ENCODE data around the gene RPL36. TPM values are rescaled to one million over a fixed set of nuclear protein-coding genes. Genes with fewer than 3 reads are reported as not detected.

RPL36 gene
- total and polyA plus RNA-seq, 9 of the 15 experiments (the other 6 are each of a cell fraction or from before 2014, with no cell fraction given) = 350 to 3,412 (median 1,507) TPM

DNA sequence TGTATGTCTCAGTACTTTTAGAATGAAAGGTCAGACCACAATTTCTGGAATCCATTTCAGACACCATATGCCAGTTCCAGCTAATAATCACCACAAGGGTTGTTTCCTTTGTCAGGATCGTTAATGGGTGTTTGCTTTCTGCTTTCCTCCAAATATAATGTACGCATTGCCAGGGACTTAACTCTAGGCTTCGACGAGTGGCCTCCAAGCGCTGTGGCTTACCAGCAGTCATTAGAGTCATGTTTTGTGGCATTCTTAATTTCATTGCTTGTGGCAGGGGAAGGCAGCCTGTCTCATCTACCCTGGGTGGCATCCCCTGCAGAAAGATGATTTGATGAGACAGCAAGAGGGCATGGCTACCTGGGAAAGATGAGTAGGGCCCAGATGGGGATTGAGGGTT lies 44.7 kb upstream of the RPL36 start (continued):
- TF ChIP-seq, protein P1, sequence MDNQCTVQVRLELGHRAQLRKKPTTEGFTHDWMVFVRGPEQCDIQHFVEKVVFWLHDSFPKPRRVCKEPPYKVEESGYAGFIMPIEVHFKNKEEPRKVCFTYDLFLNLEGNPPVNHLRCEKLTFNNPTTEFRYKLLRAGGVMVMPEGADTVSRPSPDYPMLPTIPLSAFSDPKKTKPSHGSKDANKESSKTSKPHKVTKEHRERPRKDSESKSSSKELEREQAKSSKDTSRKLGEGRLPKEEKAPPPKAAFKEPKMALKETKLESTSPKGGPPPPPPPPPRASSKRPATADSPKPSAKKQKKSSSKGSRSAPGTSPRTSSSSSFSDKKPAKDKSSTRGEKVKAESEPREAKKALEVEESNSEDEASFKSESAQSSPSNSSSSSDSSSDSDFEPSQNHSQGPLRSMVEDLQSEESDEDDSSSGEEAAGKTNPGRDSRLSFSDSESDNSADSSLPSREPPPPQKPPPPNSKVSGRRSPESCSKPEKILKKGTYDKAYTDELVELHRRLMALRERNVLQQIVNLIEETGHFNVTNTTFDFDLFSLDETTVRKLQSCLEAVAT (IDR thresholded peaks at IDR 0.05) = no peak
- TF ChIP-seq ZNF431 (CRISPR knock-in tag; IDR thresholded peaks at IDR 0.05) (no peak), ETS2 (tag; IDR thresholded peaks at IDR 0.05; ENCODE audit: borderline replicate concordance, poor library complexity, severe bottlenecking) (no peak)
- TF ChIP-seq, protein P2, sequence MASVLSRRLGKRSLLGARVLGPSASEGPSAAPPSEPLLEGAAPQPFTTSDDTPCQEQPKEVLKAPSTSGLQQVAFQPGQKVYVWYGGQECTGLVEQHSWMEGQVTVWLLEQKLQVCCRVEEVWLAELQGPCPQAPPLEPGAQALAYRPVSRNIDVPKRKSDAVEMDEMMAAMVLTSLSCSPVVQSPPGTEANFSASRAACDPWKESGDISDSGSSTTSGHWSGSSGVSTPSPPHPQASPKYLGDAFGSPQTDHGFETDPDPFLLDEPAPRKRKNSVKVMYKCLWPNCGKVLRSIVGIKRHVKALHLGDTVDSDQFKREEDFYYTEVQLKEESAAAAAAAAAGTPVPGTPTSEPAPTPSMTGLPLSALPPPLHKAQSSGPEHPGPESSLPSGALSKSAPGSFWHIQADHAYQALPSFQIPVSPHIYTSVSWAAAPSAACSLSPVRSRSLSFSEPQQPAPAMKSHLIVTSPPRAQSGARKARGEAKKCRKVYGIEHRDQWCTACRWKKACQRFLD (CRISPR knock-in tag; IDR thresholded peaks at IDR 0.05) = no peak

DNA sequence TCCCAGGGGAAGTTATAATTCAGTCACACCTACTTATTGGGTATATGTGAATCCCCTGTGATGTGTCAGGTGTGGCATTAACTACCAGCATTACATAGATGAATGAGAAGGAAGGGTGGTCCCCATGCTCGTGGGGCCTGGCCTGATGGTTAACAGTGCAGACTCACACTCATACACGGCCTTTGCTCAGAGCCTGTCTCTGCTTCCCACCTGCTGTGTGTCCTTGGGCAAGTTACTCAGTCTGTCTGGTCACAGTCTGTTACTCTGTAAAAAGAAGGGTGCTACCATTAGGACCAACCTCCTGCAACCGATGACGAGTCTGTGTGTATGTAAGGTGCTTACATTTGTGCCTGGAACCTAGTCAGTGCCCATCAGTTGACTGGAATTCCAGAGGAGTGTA lies 43.4 kb upstream of the RPL36 start:
- no peaks in the 10 kb centered on the region for H3K27me3 ChIP-seq (ENCODE audit: control insufficient read depth in 2 of 2, insufficient read depth in 2 of 2, low read length in 2 of 2)
- no peak overlapping the region for H3K4me3 ChIP-seq
- no peak overlapping the region for H2AFZ ChIP-seq (ENCODE audit: low read depth, low read length)
- H3K9me3 ChIP-seq (replicated peaks; ENCODE audit: control insufficient read depth, insufficient read depth, low read depth, low read length) = no peaks in the 10 kb centered on the region
- no TSS peak for BruUV-seq (replicated peaks)
- ChIA-PET POLR2A (interaction anchor here (0.7 kb wide), 1 partner anchor 517 kb away, joined by 3 read pairs; no protein-coding TSS in a partner anchor), CTCF (ENCODE audit: low intra/inter-chr PET ratio) (no interaction called here)
- no peak overlapping the region for H3K4me2 ChIP-seq (ENCODE audit: insufficient read depth, low read length)
- no peak for FAIRE-seq
- H3K36me3 ChIP-seq (ENCODE audit: control insufficient read depth, insufficient read depth, low read length) = peaks cover 91% of the 10 kb centered on the region
- peaks cover 24% of the 10 kb centered on the region for H4K20me1 ChIP-seq (replicated peaks; ENCODE audit: control insufficient read depth, insufficient read depth, low read length)
- peaks cover 6% of the 10 kb centered on the region for H3K9me1 ChIP-seq (ENCODE audit: control insufficient read depth, insufficient read depth, low read length)
- intact Hi-C loops (cut with micrococcal nuclease) = no loop called here
- no peak for TF ChIP-seq KLF16 (IDR thresholded peaks at IDR 0.05)
- peak; percentile 59 for TF ChIP-seq ZFP36 (IDR thresholded peaks at IDR 0.05; ENCODE audit: low read depth, low read length, partially characterized antibody)
- TF ChIP-seq BCOR (IDR thresholded peaks at IDR 0.05) = peak; percentile 39; the same call in 1 of the 2 replicates
- TF ChIP-seq RBM25 (IDR thresholded peaks at IDR 0.05; ENCODE audit: low read depth, low read length, severe bottlenecking) = peak; percentile 76
- WGBS (ENCODE audit: insufficient coverage, low coverage, missing lambda C conversion rate) = 98% methylated on average over 4 of the region's 4 CpGs
- peaks cover 54% of the 10 kb centered on the region for H3K79me2 ChIP-seq (ENCODE audit: control insufficient read depth, insufficient read depth, low read length)
- H3K27ac ChIP-seq (ENCODE audit: extremely low read depth, low read depth, low read length) = no peak overlapping the region
- H3K9ac ChIP-seq (ENCODE audit: insufficient read depth in 1 of 2, low read depth in 2 of 2, low read length in 2 of 2) = no peak overlapping the region
- no peaks in the 10 kb centered on the region for H3K4me1 ChIP-seq (replicated peaks in 1 of 2; ENCODE audit: control insufficient read depth in 2 of 2, insufficient read depth in 2 of 2, low read length in 2 of 2)
- DNase-seq (ENCODE audit: extremely low read depth in 1 of 4, low spot score in 3 of 4) = no peak
- in situ Hi-C loops (cut with MboI) = no loop called here
- no peak for ATAC-seq

Data from K562 (cell line).